ENCODE data around the gene SEC31B. TPM values are rescaled to one million over a fixed set of nuclear protein-coding genes. Genes with fewer than 3 reads are reported as not detected.

Gene SEC31B
- total and polyA plus RNA-seq, 2 donors (not counting 3 experiments of a cell fraction or from before 2014, with no cell fraction given), result 11.1 to 14.4 TPM

GRCh38 chr10:100489396-100489795 lies 30.3 kb downstream of the SEC31B start:
- no peaks in the 10 kb centered on the region for H3K9me3 ChIP-seq (replicated peaks; ENCODE audit: control insufficient read depth, insufficient read depth, low read length)
- no peak overlapping the region for H2AFZ ChIP-seq (ENCODE audit: low read depth, low read length)
- H3K4me2 ChIP-seq (ENCODE audit: insufficient read depth, low read length), result no peak overlapping the region
- CTCF ChIA-PET, result interaction anchor here (1.0 to 2.9 kb wide), 3 partner anchors 29 to 389 kb away, joined by 3 to 14 read pairs (median 3); no protein-coding TSS in a partner anchor
- no TSS peak for BruUV-seq (replicated peaks)
- H3K9me1 ChIP-seq (replicated peaks; ENCODE audit: control insufficient read depth, extremely low read depth, insufficient read depth, low read length), result no peaks in the 10 kb centered on the region
- no peak for FAIRE-seq
- H3K4me1 ChIP-seq (ENCODE audit: control insufficient read depth, extremely low read depth, insufficient read depth, low read length), result no peaks in the 10 kb centered on the region
- H3K36me3 ChIP-seq (ENCODE audit: control insufficient read depth in 2 of 2, extremely low read depth in 1 of 2, insufficient read depth in 2 of 2, low read length in 2 of 2), result peaks cover 0 to 9% of the 10 kb centered on the region in 2 experiments
- no peak for DNase-seq (ENCODE audit: low read depth, low spot score)
- H3K9ac ChIP-seq (replicated peaks; ENCODE audit: extremely low read depth, insufficient read depth, low read length), result no peak overlapping the region
- H3K27ac ChIP-seq (ENCODE audit: insufficient read depth, low read depth, low read length), result no peak overlapping the region
- POLR2A ChIA-PET, result no interaction called here
- no peaks in the 10 kb centered on the region for H3K79me2 ChIP-seq (ENCODE audit: control insufficient read depth, insufficient read depth, low read length)
- H3K4me3 ChIP-seq (replicated peaks in 1 of 3; ENCODE audit: insufficient read depth in 1 of 3, low read depth in 1 of 3, low read length in 3 of 3), result no peak overlapping the region
- intact Hi-C loops (cut with micrococcal nuclease), result no loop called here
- dilution Hi-C loops (cut with MboI; ENCODE audit: extremely low pct_ligation_motif_present, low sequenced_read_pairs), result no loop called here
- TF ChIP-seq POLR2AphosphoS5 (IDR thresholded peaks at IDR 0.05; ENCODE audit: insufficient read depth, low read depth, low read length) (no peak), GATA2 (IDR thresholded peaks at IDR 0.05; ENCODE audit: insufficient read depth, insufficient read length, low read depth, low read length) (no peak)
- peaks cover 1 to 2% of the 10 kb centered on the region in 2 experiments for H3K27me3 ChIP-seq (ENCODE audit: control insufficient read depth in 2 of 2, insufficient read depth in 2 of 2, low read length in 2 of 2)
- H4K20me1 ChIP-seq (replicated peaks; ENCODE audit: control insufficient read depth, extremely low read depth, insufficient read depth, low read length), result no peaks in the 10 kb centered on the region

GRCh38 chr10:100487529-100487928 lies 32.1 kb downstream of the SEC31B start:
- dilution Hi-C loops (cut with MboI; ENCODE audit: extremely low pct_ligation_motif_present, low sequenced_read_pairs), result no loop called here
- Histone ChIP-seq H3K4me2 (ENCODE audit: insufficient read depth, low read length) (no peak overlapping the region), H3K9me1 (replicated peaks; ENCODE audit: control insufficient read depth, extremely low read depth, insufficient read depth, low read length) (no peaks in the 10 kb centered on the region), H3K9me3 (replicated peaks; ENCODE audit: control insufficient read depth, insufficient read depth, low read length) (no peaks in the 10 kb centered on the region), H3K4me1 (ENCODE audit: control insufficient read depth, extremely low read depth, insufficient read depth, low read length) (peaks cover 3% of the 10 kb centered on the region), H3K79me2 (ENCODE audit: control insufficient read depth, insufficient read depth, low read length) (no peaks in the 10 kb centered on the region), H3K27ac (ENCODE audit: insufficient read depth, low read depth, low read length) (no peak overlapping the region), H2AFZ (ENCODE audit: low read depth, low read length) (no peak overlapping the region), H3K9ac (replicated peaks; ENCODE audit: extremely low read depth, insufficient read depth, low read length) (no peak overlapping the region), H3K4me3 (replicated peaks in 1 of 3; ENCODE audit: insufficient read depth in 1 of 3, low read depth in 1 of 3, low read length in 3 of 3) (no peak overlapping the region), H3K36me3 (ENCODE audit: control insufficient read depth in 2 of 2, extremely low read depth in 1 of 2, insufficient read depth in 2 of 2, low read length in 2 of 2) (peaks cover 0 to 7% of the 10 kb centered on the region in 2 experiments), H4K20me1 (replicated peaks; ENCODE audit: control insufficient read depth, extremely low read depth, insufficient read depth, low read length) (no peaks in the 10 kb centered on the region), H3K27me3 (ENCODE audit: control insufficient read depth in 2 of 2, insufficient read depth in 2 of 2, low read length in 2 of 2) (peaks cover 7 to 11% of the 10 kb centered on the region in 2 experiments)
- FAIRE-seq, result no peak
- no TSS peak for BruUV-seq (replicated peaks)
- no peak for TF ChIP-seq EZH2 (IDR thresholded peaks at IDR 0.05; ENCODE audit: borderline replicate concordance, low read depth, low read length, severe bottlenecking)
- TF ChIP-seq CTCF (IDR thresholded peaks at IDR 0.05; ENCODE audit: extremely low read depth in 1 of 2, insufficient read depth in 1 of 2, low read depth in 1 of 2, low read length in 2 of 2), result no peak
- TF ChIP-seq MYC (IDR thresholded peaks at IDR 0.05; ENCODE audit: low read depth, low read length), result no peak
- TF ChIP-seq POLR2AphosphoS5 (IDR thresholded peaks at IDR 0.05; ENCODE audit: insufficient read depth, low read depth, low read length), result no peak
- no peak for TF ChIP-seq JUN (IDR thresholded peaks at IDR 0.05; ENCODE audit: borderline replicate concordance, insufficient read depth, insufficient read length, low read depth)
- TF ChIP-seq FOS (IDR thresholded peaks at IDR 0.05; ENCODE audit: borderline replicate concordance, insufficient read depth, low read length), result no peak
- no peak for TF ChIP-seq MAX (IDR thresholded peaks at IDR 0.05; ENCODE audit: insufficient read depth, insufficient read length)
- TF ChIP-seq POLR2A (IDR thresholded peaks at IDR 0.05; ENCODE audit: low read depth, low read length), result no peak
- TF ChIP-seq GATA2 (IDR thresholded peaks at IDR 0.05; ENCODE audit: insufficient read depth, insufficient read length, low read depth, low read length), result no peak
- ChIA-PET CTCF (interaction anchor here (1.9 to 2.9 kb wide), 2 partner anchors 21 to 31 kb away, joined by 9 to 14 read pairs; no protein-coding TSS in a partner anchor), POLR2A (interaction anchor here (1.4 kb wide), 1 partner anchor 13 kb away, joined by 9 read pairs; no protein-coding TSS in a partner anchor)
- DNase-seq (ENCODE audit: low read depth, low spot score), result no peak
- intact Hi-C loops (cut with micrococcal nuclease), result no loop called here

All from endothelial cell of umbilical vein (primary cell).